Right atrium auricular region (tissue), 2 donors: ENCODE measurements around the gene UBE2E2. TPM values are rescaled to one million over a fixed set of nuclear protein-coding genes. Genes with fewer than 3 reads are reported as not detected.

Experiments used
- DNase-seq: peaks from one replicate; pipeline ENCODE4 v3.0.0-alpha.2; 2019; ENCODE audit warnings: low spot score
- H3K27ac ChIP-seq, 2 donors: fragments of 200-600 bp; sonication (generic); 1 replicate in 1 of 2; 2 replicates in 1 of 2; pipeline ENCODE4 v1.5.1; 2016 to 2019
- H3K27me3 ChIP-seq, 2 donors: fragments of 200-600 bp; sonication (generic); one replicate each; pipeline versions ENCODE4 v1.5.1 to v1.6.0; 2017 to 2019
- H3K36me3 ChIP-seq: fragments of 200-600 bp; sonication (generic); one replicate; pipeline ENCODE4 v1.5.1; 2016
- H3K4me1 ChIP-seq, 2 donors: fragments of 200-600 bp; sonication (generic); one replicate each; pipeline versions ENCODE4 v1.5.1 to v1.6.0; 2017 to 2019
- H3K4me3 ChIP-seq, 2 donors: fragments of 200-600 bp; sonication (generic); 1 replicate in 1 of 2; 2 replicates in 1 of 2; pipeline ENCODE4 v1.5.1; 2017 to 2019; ENCODE audit warnings: mild to moderate bottlenecking in 1 of 2, moderate library complexity in 1 of 2
- H3K9me3 ChIP-seq, 2 donors: fragments of 200-600 bp; sonication (generic); one replicate each; pipeline ENCODE4 v1.5.1; 2019
- total RNA-seq, 2 donors: library from RNA; depleted of rRNA; stranded (reverse); fragments of >200 nt; gene quantifications; one replicate each; pipeline ENCODE4 v1.1.0, GENCODE V29; 2016
- TF ChIP-seq, protein P1 (sequence below), 2 donors: fragments of 200-600 bp; sonication (generic); IDR thresholded peaks; one replicate each; pipeline ENCODE4 v1.5.1; 2019; ENCODE audit warnings: antibody characterized with exemption in 2 of 2

The UBE2E2 gene
- total RNA-seq, 2 donors from 2014 or later: 31.0 to 36.7 TPM

DNA sequence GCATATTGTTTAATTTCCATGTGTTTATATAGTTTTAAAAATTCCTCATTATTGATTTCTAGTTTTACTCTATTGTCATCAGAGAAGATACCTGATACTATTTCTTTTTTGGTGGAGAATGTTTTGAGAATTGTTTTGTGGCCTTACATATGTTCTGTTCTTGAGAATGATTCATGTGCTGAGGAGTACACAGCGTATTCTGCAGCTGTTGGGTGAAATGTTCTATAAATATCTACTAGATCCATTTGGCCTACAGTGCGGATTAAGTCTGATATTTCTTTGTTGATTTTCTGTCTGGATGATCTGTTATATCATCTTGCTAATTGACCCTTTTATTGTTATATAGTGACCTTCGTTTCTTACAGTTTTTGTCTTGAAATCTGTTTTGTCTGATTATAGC lies 109.7 kb downstream of the UBE2E2 start:
- no peaks in the 10 kb centered on the region for H3K4me1 ChIP-seq
- TF ChIP-seq, protein P1, sequence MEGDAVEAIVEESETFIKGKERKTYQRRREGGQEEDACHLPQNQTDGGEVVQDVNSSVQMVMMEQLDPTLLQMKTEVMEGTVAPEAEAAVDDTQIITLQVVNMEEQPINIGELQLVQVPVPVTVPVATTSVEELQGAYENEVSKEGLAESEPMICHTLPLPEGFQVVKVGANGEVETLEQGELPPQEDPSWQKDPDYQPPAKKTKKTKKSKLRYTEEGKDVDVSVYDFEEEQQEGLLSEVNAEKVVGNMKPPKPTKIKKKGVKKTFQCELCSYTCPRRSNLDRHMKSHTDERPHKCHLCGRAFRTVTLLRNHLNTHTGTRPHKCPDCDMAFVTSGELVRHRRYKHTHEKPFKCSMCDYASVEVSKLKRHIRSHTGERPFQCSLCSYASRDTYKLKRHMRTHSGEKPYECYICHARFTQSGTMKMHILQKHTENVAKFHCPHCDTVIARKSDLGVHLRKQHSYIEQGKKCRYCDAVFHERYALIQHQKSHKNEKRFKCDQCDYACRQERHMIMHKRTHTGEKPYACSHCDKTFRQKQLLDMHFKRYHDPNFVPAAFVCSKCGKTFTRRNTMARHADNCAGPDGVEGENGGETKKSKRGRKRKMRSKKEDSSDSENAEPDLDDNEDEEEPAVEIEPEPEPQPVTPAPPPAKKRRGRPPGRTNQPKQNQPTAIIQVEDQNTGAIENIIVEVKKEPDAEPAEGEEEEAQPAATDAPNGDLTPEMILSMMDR (IDR thresholded peaks at IDR 0.05): no peak
- H3K36me3 ChIP-seq: no peaks in the 10 kb centered on the region
- no peaks in the 10 kb centered on the region for H3K27me3 ChIP-seq
- H3K4me3 ChIP-seq: no peak overlapping the region
- DNase-seq: no peak
- H3K27ac ChIP-seq: no peak overlapping the region
- H3K9me3 ChIP-seq: no peaks in the 10 kb centered on the region

DNA sequence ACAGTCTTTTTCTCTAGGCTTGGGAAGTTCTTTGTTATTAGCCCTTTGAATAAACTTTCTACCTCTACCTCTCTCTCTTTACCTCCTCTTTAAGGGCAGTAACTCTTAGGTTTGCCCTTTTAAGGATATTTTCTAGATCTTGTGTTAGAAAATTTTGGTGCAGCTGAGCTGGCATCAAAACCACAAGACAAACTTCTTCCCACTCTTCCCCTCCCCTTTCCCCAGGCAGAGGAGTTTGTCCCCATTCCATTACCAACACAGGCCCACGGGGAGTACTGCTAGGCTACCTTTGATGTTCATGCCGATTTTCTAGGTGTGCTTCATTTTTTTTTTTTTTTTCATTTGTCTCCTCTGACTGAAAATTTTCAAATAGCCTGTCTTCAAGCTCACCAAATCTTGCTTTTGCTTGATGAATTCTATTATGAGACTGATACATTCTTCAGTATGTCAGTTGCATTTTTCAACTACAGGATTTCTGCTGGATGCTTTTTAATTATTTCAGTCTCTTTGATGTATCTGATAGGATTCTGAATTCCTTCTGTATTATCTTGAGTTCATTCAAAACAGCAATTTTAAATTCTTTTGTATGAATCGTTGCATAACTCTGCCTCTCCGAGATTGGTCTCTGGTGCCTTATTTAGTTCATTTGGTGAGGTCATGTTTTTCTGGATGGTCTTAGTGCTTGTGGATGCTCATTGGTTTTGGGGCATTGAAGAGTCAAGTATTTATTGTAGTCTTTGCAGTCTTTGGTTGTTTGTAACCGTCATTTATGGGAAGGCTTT lies 112.0 kb downstream of the UBE2E2 start:
- Histone ChIP-seq H3K9me3 (no peaks in the 10 kb centered on the region), H3K36me3 (no peaks in the 10 kb centered on the region), H3K27ac (no peak overlapping the region), H3K27me3 (no peaks in the 10 kb centered on the region), H3K4me1 (no peaks in the 10 kb centered on the region), H3K4me3 (no peak overlapping the region)
- TF ChIP-seq, protein P1 (IDR thresholded peaks at IDR 0.05): no peak
- no peak for DNase-seq

DNA sequence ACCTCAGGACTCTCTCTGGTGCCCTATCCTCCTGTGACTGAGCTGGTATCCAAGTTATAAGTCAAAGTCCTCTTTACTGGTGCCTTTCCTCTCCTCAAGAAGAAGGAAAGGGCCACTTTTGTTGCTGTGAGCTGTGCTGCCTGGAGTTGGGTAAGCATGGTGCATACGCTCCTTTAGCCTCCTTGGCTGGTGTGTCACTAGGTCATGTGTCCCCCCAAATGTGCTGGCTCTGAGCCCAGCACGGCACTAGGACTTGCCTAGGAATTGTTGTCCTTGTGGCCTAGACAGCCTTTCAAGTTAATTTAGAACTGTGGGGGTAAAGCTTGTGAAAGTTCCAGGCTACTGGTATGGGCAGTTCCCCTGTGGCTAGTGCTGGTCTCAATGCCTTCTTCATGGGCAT lies 113.8 kb downstream of the UBE2E2 start:
- no peak for DNase-seq
- Histone ChIP-seq H3K36me3 (no peaks in the 10 kb centered on the region), H3K9me3 (no peaks in the 10 kb centered on the region), H3K27ac (no peak overlapping the region), H3K4me3 (no peak overlapping the region), H3K27me3 (no peaks in the 10 kb centered on the region), H3K4me1 (no peaks in the 10 kb centered on the region)
- TF ChIP-seq, protein P1 (IDR thresholded peaks at IDR 0.05): no peak

DNA sequence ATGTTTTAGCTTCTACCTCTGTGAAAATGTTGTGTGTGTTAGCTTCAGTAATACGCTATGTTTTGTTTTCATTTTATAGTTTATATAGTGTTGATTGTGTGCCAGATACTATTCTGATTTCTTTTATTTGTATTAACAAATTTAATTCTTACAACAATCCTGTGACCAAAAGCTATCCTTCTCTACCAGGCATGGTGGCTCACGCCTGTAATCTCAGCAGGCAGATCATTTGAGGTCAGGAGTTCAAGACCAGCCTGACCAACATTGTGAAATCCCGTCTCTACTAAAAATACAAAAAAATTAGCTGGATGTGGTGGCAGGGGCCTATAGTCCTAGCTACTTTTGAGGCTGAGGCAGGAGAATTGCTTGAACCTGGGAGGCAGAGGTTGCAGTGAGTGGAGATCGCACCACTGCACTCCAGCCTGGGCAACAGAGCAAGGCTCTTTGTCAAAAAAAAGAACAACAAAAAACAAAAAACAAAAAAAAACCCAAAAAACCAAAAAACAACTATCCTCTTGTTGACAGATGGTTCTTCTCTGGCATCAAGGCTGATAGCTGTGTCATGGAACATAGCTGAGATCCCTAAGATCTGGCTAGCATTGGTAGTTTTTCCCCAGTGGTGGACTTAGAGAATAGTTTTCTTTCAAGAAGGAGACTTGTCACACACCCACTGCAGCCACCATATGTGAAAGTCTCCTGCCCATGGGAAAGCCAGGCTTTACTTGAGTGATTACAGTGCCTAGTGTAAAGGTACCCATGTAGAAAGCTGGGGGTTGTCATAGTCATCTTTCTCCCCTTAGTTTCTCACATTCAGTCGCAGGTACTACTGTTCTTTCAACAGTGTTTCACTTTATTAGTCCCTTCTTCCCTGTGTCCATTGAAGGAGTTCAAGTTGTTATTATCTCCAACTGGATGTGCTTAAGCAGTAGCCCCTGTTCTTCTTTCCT lies 116.5 kb downstream of the UBE2E2 start:
- TF ChIP-seq, protein P1 (IDR thresholded peaks at IDR 0.05): no peak
- H3K4me1 ChIP-seq: peaks cover 0 to 4% of the 10 kb centered on the region in 2 donors
- H3K36me3 ChIP-seq: no peaks in the 10 kb centered on the region
- no peak for DNase-seq
- no peak overlapping the region for H3K27ac ChIP-seq
- no peaks in the 10 kb centered on the region for H3K9me3 ChIP-seq
- no peak overlapping the region for H3K4me3 ChIP-seq
- H3K27me3 ChIP-seq: no peaks in the 10 kb centered on the region

DNA sequence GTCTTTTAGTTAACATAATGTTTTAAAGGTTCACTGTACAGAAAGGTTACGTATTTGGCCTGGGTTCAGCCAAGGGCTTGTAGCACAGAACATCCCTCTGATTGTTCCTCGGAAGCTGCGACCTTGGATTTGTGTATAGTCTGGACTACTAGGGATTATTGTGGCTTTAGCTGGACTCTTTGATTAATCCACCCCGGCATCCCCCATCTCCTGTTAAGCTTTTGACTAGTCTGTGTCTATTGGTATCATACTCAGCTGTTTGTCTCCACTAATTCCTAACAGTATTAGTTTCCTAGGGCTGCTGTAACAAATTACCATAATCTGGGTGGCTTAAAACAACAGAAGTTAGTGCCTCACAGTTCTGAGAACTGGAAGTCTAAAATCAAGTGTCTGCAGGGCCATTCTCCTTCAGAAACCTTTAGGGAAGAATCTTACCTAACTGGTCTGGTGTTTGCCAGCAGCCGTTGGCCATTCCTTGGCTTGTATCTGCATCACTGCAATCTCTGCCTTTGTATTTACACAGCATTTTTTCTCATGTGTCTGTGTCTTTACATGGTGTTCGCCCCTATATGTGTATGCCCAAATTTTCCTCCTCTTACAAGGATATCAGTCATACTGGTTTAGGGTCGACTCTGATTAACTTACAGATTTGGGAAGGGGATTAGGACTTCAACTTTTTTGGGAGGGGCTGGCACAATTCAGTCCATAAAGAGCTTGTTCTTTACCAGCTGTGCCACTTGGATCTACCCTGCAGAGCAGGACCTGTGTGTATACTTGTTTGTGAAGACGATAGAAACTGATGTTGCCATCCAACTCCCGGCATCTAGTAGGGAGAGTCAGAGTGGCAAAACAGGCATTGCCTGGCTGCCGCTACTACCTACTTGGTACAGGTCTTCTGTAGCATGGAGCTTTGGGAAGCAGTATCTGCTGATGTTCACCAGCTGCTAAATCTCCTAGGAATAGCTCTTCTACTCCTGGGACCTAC lies 117.8 kb downstream of the UBE2E2 start:
- DNase-seq: no peak
- TF ChIP-seq, protein P1 (IDR thresholded peaks at IDR 0.05): no peak
- Histone ChIP-seq H3K36me3 (no peaks in the 10 kb centered on the region), H3K9me3 (no peaks in the 10 kb centered on the region), H3K4me3 (no peak overlapping the region), H3K27me3 (no peaks in the 10 kb centered on the region), H3K27ac (no peak overlapping the region), H3K4me1 (peaks cover 0 to 4% of the 10 kb centered on the region in 2 donors)
